DOHH2 (cell line): ENCODE data around the gene HIF3A.

Experiments used
- H3F3A ChIP-seq: fragments of 200-600 bp; sonication (generic), shearing (Covaris generic); 2 replicates; pipeline ENCODE4 v1.6.0; 2016; ENCODE audit warnings: antibody characterized with exemption, mild to moderate bottlenecking; ENCODE audit not compliant: control insufficient read depth, insufficient read depth
- H3K27ac ChIP-seq: fragments of 200-600 bp; sonication (generic); 2 replicates; pipeline ENCODE4 v1.5.1; 2014; ENCODE audit warnings: low read depth, mild to moderate bottlenecking, low read length, moderate library complexity
- H3K27me3 ChIP-seq: fragments of 200-600 bp; sonication (generic); 2 replicates; pipeline ENCODE4 v1.6.1; 2014; ENCODE audit warnings: mild to moderate bottlenecking, low read length, mixed read lengths; ENCODE audit not compliant: control insufficient read depth
- H3K36me3 ChIP-seq: fragments of 200-600 bp; sonication (generic); 2 replicates; pipeline ENCODE4 v1.6.1; 2014; ENCODE audit warnings: mild to moderate bottlenecking, low read length, moderate library complexity, mixed read lengths; ENCODE audit not compliant: control insufficient read depth
- H3K4me1 ChIP-seq: fragments of 200-600 bp; sonication (generic); 2 replicates; pipeline ENCODE4 v1.6.1; 2014; ENCODE audit warnings: mild to moderate bottlenecking, low read length, mixed read lengths; ENCODE audit not compliant: control insufficient read depth
- H3K4me2 ChIP-seq: fragments of 200-600 bp; sonication (generic); 2 replicates; pipeline ENCODE4 v1.6.0; 2014; ENCODE audit warnings: mild to moderate bottlenecking, low read length, moderate library complexity
- H3K4me3 ChIP-seq: fragments of 200-600 bp; sonication (generic); 2 replicates; pipeline ENCODE4 v1.5.1; 2014; ENCODE audit warnings: mild to moderate bottlenecking, low read length, mixed read lengths
- H3K79me2 ChIP-seq: fragments of 200-600 bp; sonication (generic); 2 replicates; pipeline ENCODE4 v1.6.1; 2014; ENCODE audit warnings: mild to moderate bottlenecking, low read length, mixed read lengths; ENCODE audit not compliant: control insufficient read depth
- H3K9me2 ChIP-seq: fragments of 200-600 bp; sonication (generic); replicated peaks from 2 replicates; pipeline ENCODE4 v1.6.1; 2014; ENCODE audit warnings: mild to moderate bottlenecking, low read length, mixed read lengths; ENCODE audit not compliant: control insufficient read depth
- H3K9me3 ChIP-seq: fragments of 200-600 bp; sonication (generic); 2 replicates; pipeline ENCODE4 v1.6.1; 2014; ENCODE audit warnings: antibody characterized with exemption, low read length, mixed read lengths; ENCODE audit not compliant: control insufficient read depth, insufficient read depth
- H4K20me1 ChIP-seq: fragments of 200-600 bp; sonication (generic); 2 replicates; pipeline ENCODE4 v1.6.0; 2014; ENCODE audit warnings: low read depth, mild to moderate bottlenecking, antibody characterized with exemption, low read length, moderate library complexity; ENCODE audit not compliant: control insufficient read depth, insufficient read depth
- CTCF ChIP-seq: fragments of 200-600 bp; sonication (generic); IDR thresholded peaks from one replicate; pipeline ENCODE4 v1.5.1; 2014; ENCODE audit warnings: antibody characterized with exemption, mild to moderate bottlenecking, low read depth, low read length; ENCODE audit not compliant: poor library complexity, severe bottlenecking
- EZH2phosphoT487 ChIP-seq: fragments of 200-600 bp; sonication (generic); IDR thresholded peaks from 2 replicates; pipeline ENCODE4 v1.6.1; 2017; ENCODE audit warnings: borderline replicate concordance, mild to moderate bottlenecking, antibody characterized with exemption, low read length, moderate library complexity, mixed read lengths

Gene HIF3A

GRCh38 chr19:46284635-46285034 is 12.2 kb upstream of the HIF3A start:
- H3K27ac ChIP-seq: no peak overlapping the region
- H3F3A ChIP-seq: no peaks in the 10 kb centered on the region
- no peak overlapping the region for H3K4me2 ChIP-seq
- no peaks in the 10 kb centered on the region for H3K36me3 ChIP-seq
- no peaks in the 10 kb centered on the region for H4K20me1 ChIP-seq
- no peaks in the 10 kb centered on the region for H3K4me1 ChIP-seq
- no peaks in the 10 kb centered on the region for H3K79me2 ChIP-seq
- TF ChIP-seq CTCF: no peak
- no peak for TF ChIP-seq EZH2phosphoT487
- no peaks in the 10 kb centered on the region for H3K27me3 ChIP-seq
- no peak overlapping the region for H3K4me3 ChIP-seq
- no peaks in the 10 kb centered on the region for H3K9me3 ChIP-seq
- H3K9me2 ChIP-seq: no peaks in the 10 kb centered on the region

GRCh38 chr19:46287585-46287984 is 9.3 kb upstream of the HIF3A start:
- Histone ChIP-seq H3F3A (no peaks in the 10 kb centered on the region), H3K4me2 (no peak overlapping the region), H3K36me3 (no peaks in the 10 kb centered on the region), H3K27ac (no peak overlapping the region), H3K4me1 (no peaks in the 10 kb centered on the region), H3K27me3 (no peaks in the 10 kb centered on the region), H3K79me2 (no peaks in the 10 kb centered on the region), H3K9me3 (no peaks in the 10 kb centered on the region), H3K9me2 (no peaks in the 10 kb centered on the region), H3K4me3 (no peak overlapping the region), H4K20me1 (no peaks in the 10 kb centered on the region)
- TF ChIP-seq CTCF: no peak
- no peak for TF ChIP-seq EZH2phosphoT487

- Histone ChIP-seq H3K9me2 (no peaks in the 10 kb centered on the region), H3K4me3 (no peak overlapping the region), H4K20me1 (no peaks in the 10 kb centered on the region), H3K27me3 (no peaks in the 10 kb centered on the region), H3K4me1 (no peaks in the 10 kb centered on the region), H3K27ac (no peak overlapping the region), H3K36me3 (no peaks in the 10 kb centered on the region), H3K4me2 (no peak overlapping the region), H3K9me3 (no peaks in the 10 kb centered on the region), H3F3A (no peaks in the 10 kb centered on the region), H3K79me2 (no peaks in the 10 kb centered on the region)
- TF ChIP-seq EZH2phosphoT487 (no peak), CTCF (no peak)
These were observed 7.8 kb upstream of the HIF3A start for GRCh38 chr19:46288896-46289588.
